Colonic mucosa (tissue), 4 donors: ENCODE measurements around the gene GABRA6. TPM values are rescaled to one million over a fixed set of nuclear protein-coding genes. Genes with fewer than 3 reads are reported as not detected.

Source experiments
- DNase-seq: peaks from one replicate; pipeline ENCODE4 v3.0.0-alpha.2; 2020
- H3K27ac ChIP-seq: fragments of 200-600 bp; one replicate; pipeline ENCODE4 v1.8.0; 2021
- H3K27me3 ChIP-seq: fragments of 200-600 bp; one replicate; pipeline ENCODE4 v1.8.0; 2021
- H3K36me3 ChIP-seq: fragments of 200-600 bp; one replicate; pipeline ENCODE4 v1.8.0; 2021
- H3K4me1 ChIP-seq: fragments of 200-600 bp; one replicate; pipeline ENCODE4 v1.8.0; 2021; ENCODE audit warnings: mild to moderate bottlenecking
- H3K4me3 ChIP-seq: fragments of 200-600 bp; one replicate; pipeline ENCODE4 v1.8.0; 2021
- H3K9ac ChIP-seq, 2 donors: one replicate each; pipeline ENCODE4 v1.7.0; 2013; ENCODE audit warnings: control low read depth in 2 of 2, low read depth in 2 of 2, low read length in 2 of 2
- H3K9me3 ChIP-seq: fragments of 200-600 bp; one replicate; pipeline ENCODE4 v1.8.0; 2021
- CTCF ChIP-seq: fragments of 200-600 bp; IDR thresholded peaks from one replicate; pipeline ENCODE4 v1.8.0; 2022; ENCODE audit warnings: antibody characterized with exemption, mild to moderate bottlenecking
- intact Hi-C: fragments of 100-400 bp; cut with DNase I; formaldehyde crosslinking; loops from one replicate; pipeline ENCODE4 v1.14.1; 2022
- total RNA-seq, 2 donors: library from RNA; stranded (reverse); fragmentation: NEBNext Ultra II Directional in 1 of 2; extraction: Animal tissue kit (Norgen Biotek cat#: 25700) in 1 of 2; gene quantifications; one replicate each; pipeline ENCODE4 v1.2.1, GENCODE V29; 2021
- donor health status: healthy.
- donor health status: DM: no; HTN: no; CAD: no.
- donor health status: DM: no; HTN: no; CAD: no.

GABRA6 gene
- total RNA-seq, 2 donors from 2014 or later = not detected

GRCh38 chr5:161719157-161719556, 33.6 kb downstream of the GABRA6 start:
- Histone ChIP-seq H3K36me3 (no peaks in the 10 kb centered on the region), H3K4me3 (no peak overlapping the region), H3K4me1 (no peaks in the 10 kb centered on the region), H3K9me3 (no peaks in the 10 kb centered on the region), H3K27me3 (no peaks in the 10 kb centered on the region), H3K27ac (no peak overlapping the region), H3K9ac (no peak overlapping the region)
- TF ChIP-seq CTCF = no peak
- intact Hi-C loops = no loop called here
- no peak for DNase-seq

GRCh38 chr5:161720460-161720859, 34.9 kb downstream of the GABRA6 start:
- intact Hi-C loops = no loop called here

GRCh38 chr5:161734741-161735140, 49.2 kb downstream of the GABRA6 start:
- Histone ChIP-seq H3K27ac (no peak overlapping the region), H3K27me3 (no peaks in the 10 kb centered on the region), H3K4me3 (no peak overlapping the region), H3K4me1 (no peaks in the 10 kb centered on the region), H3K36me3 (no peaks in the 10 kb centered on the region), H3K9me3 (no peaks in the 10 kb centered on the region), H3K9ac (no peak overlapping the region)
- intact Hi-C loops = no loop called here
- TF ChIP-seq CTCF = no peak
- DNase-seq = no peak

More at GRCh38 chr5:161720460-161720859, 34.9 kb downstream of the GABRA6 start:
- Histone ChIP-seq H3K9me3 (no peaks in the 10 kb centered on the region), H3K36me3 (no peaks in the 10 kb centered on the region), H3K27me3 (no peaks in the 10 kb centered on the region), H3K4me1 (no peaks in the 10 kb centered on the region), H3K4me3 (no peak overlapping the region), H3K9ac (no peak overlapping the region), H3K27ac (no peak overlapping the region)
- DNase-seq = no peak
- no peak for TF ChIP-seq CTCF

- H3K27ac ChIP-seq = no peak overlapping the region
- H3K9ac ChIP-seq = no peak overlapping the region
- no peaks in the 10 kb centered on the region for H3K36me3 ChIP-seq
- TF ChIP-seq CTCF = no peak
- H3K4me3 ChIP-seq = no peak overlapping the region
- no peak for DNase-seq
- no peaks in the 10 kb centered on the region for H3K9me3 ChIP-seq
- intact Hi-C loops = no loop called here
- no peaks in the 10 kb centered on the region for H3K27me3 ChIP-seq
- H3K4me1 ChIP-seq = no peaks in the 10 kb centered on the region
Observed at GRCh38 chr5:161740433-161740832, 54.9 kb downstream of the GABRA6 start.

GRCh38 chr5:161744276-161744675, 58.8 kb downstream of the GABRA6 start:
- no peak for DNase-seq
- intact Hi-C loops = no loop called here
- TF ChIP-seq CTCF = no peak
- no peak overlapping the region for H3K27ac ChIP-seq
- H3K9me3 ChIP-seq = no peaks in the 10 kb centered on the region
- no peak overlapping the region for H3K4me3 ChIP-seq
- no peaks in the 10 kb centered on the region for H3K27me3 ChIP-seq
- no peaks in the 10 kb centered on the region for H3K36me3 ChIP-seq
- no peak overlapping the region for H3K9ac ChIP-seq
- no peaks in the 10 kb centered on the region for H3K4me1 ChIP-seq

GRCh38 chr5:161745392-161745791, 59.9 kb downstream of the GABRA6 start:
- H3K36me3 ChIP-seq = no peaks in the 10 kb centered on the region
- H3K9ac ChIP-seq = no peak overlapping the region
- TF ChIP-seq CTCF = no peak
- H3K27me3 ChIP-seq = no peaks in the 10 kb centered on the region
- H3K4me3 ChIP-seq = no peak overlapping the region
- H3K27ac ChIP-seq = no peak overlapping the region
- intact Hi-C loops = no loop called here
- H3K4me1 ChIP-seq = no peaks in the 10 kb centered on the region
- no peak for DNase-seq
- H3K9me3 ChIP-seq = no peaks in the 10 kb centered on the region
